A549 (cell line): ENCODE measurements around the gene DMRT1. TPM values are rescaled to one million over a fixed set of nuclear protein-coding genes. Genes with fewer than 3 reads are reported as not detected.

Experiments used
- ATAC-seq, 2 experiments: fragments of 200-7000 bp in 1 of 2; fragments of >200 bp in 1 of 2; cut with Nextera tagmentation in 1 of 2; cut with Tn5 transposase in 1 of 2; 3 replicates each; pipeline versions ENCODE4 v1.8.0 to v1.9.1; 2018 to 2020; ENCODE audit warnings: mild to moderate bottlenecking in 1 of 2, moderate library complexity in 1 of 2
- CTCF ChIA-PET: fragments of 300-600 bp; sonication (Branson Sonifier 250); formaldehyde crosslinking; extraction: SDS; loops from one replicate; lab custom pipeline; 2021; ENCODE audit warnings: antibody characterized with exemption, inconsistent platforms; lab: Yijun Ruan, JAX
- POLR2A ChIA-PET: fragments of 350-600 bp; formaldehyde crosslinking; extraction: SDS; loops from one replicate; lab custom pipeline; 2021; ENCODE audit warnings: antibody characterized with exemption, inconsistent platforms; lab: Yijun Ruan, JAX
- DNase-seq, 2 experiments: peaks; one replicate each; pipeline versions ENCODE4 v3.0.0 to v3.0.0-alpha.2; 2011 to 2016; ENCODE audit warnings: low read depth in 1 of 2, low spot score in 1 of 2
- FAIRE-seq: peaks from 2 replicates; lab custom pipeline; 2011; peaks lifted over from hg19 to GRCh38; lab: Jason Lieb, UNC
- H3K27ac ChIP-seq, 2 experiments: fragments of >200 bp; sonication (Bioruptor Twin); formaldehyde crosslinking; 3 replicates each; pipeline ENCODE4 v1.5.1; 2016 to 2017
- H3K4me1 ChIP-seq: fragments of >200 bp; sonication (Bioruptor Twin); formaldehyde crosslinking; 3 replicates; pipeline ENCODE4 v1.6.1; 2016
- H3K4me2 ChIP-seq: fragments of >200 bp; sonication (Bioruptor Twin); formaldehyde crosslinking; 3 replicates; pipeline ENCODE4 v1.6.1; 2016
- H3K4me3 ChIP-seq: fragments of >200 bp; sonication (Bioruptor Twin); formaldehyde crosslinking; 3 replicates; pipeline ENCODE4 v1.5.1; 2016
- H3K9me3 ChIP-seq: fragments of >200 bp; sonication (Bioruptor Twin); formaldehyde crosslinking; 3 replicates; pipeline ENCODE4 v1.6.1; 2016
- ATOH8 ChIP-seq: fragments of 250-450 bp; sonication (Bioruptor Pico); IDR thresholded peaks from 2 replicates; pipeline ENCODE4 v1.5.0; 2020; ENCODE audit warnings: low read depth, mild to moderate bottlenecking, moderate library complexity
- BHLHE40 ChIP-seq: IDR thresholded peaks from 2 replicates; pipeline ENCODE4 v1.6.1; 2012; ENCODE audit warnings: low read depth, low read length, inconsistent platforms
- CBX8 ChIP-seq: fragments of 200-600 bp; sonication (generic); IDR thresholded peaks from 2 replicates; pipeline ENCODE4 v1.6.1; 2016
- CHD2 ChIP-seq: fragments of 150-350 bp; IDR thresholded peaks from 2 replicates; pipeline ENCODE4 v1.6.1; 2014; ENCODE audit warnings: low read length; ENCODE audit not compliant: partially characterized antibody
- CHD4 ChIP-seq: fragments of 200-600 bp; sonication (generic); IDR thresholded peaks from 2 replicates; pipeline ENCODE4 v1.6.1; 2016; ENCODE audit warnings: antibody characterized with exemption, mild to moderate bottlenecking, borderline replicate concordance
- ELK1 ChIP-seq: fragments of 150-350 bp; IDR thresholded peaks from 2 replicates; pipeline ENCODE4 v1.6.1; 2014; ENCODE audit warnings: low read depth, mild to moderate bottlenecking, low read length
- HDAC2 ChIP-seq: fragments of 200-600 bp; sonication (generic); IDR thresholded peaks from 2 replicates; pipeline ENCODE4 v1.6.1; 2016
- HES2 ChIP-seq: fragments of >200 bp; sonication (Bioruptor Twin); formaldehyde crosslinking; IDR thresholded peaks from 2 replicates; pipeline ENCODE4 v1.6.1; 2016
- HOXB5 ChIP-seq: fragments of 250-450 bp; sonication (Bioruptor Pico); IDR thresholded peaks from 2 replicates; pipeline ENCODE4 v1.5.0; 2020; ENCODE audit warnings: mild to moderate bottlenecking, moderate library complexity
- JUN ChIP-seq, 2 experiments: fragments of >200 bp; sonication (Bioruptor Twin); formaldehyde crosslinking; IDR thresholded peaks; 2 replicates in 1 of 2; 3 replicates in 1 of 2; pipeline ENCODE4 v1.6.1; 2016 to 2017
- JUNB ChIP-seq: fragments of >200 bp; sonication (Bioruptor Twin); formaldehyde crosslinking; IDR thresholded peaks from 2 replicates; pipeline ENCODE4 v1.6.1; 2016
- MAFK ChIP-seq: fragments of 450-650 bp; IDR thresholded peaks from 2 replicates; pipeline ENCODE4 v1.6.1; 2014; ENCODE audit not compliant: partially characterized antibody
- MAX ChIP-seq: IDR thresholded peaks from 2 replicates; pipeline ENCODE4 v1.6.1; 2012
- MAZ ChIP-seq: fragments of 150-350 bp; IDR thresholded peaks from 2 replicates; pipeline ENCODE4 v1.6.1; 2014; ENCODE audit warnings: antibody characterized with exemption, low read depth, low read length, borderline replicate concordance
- MYC ChIP-seq: IDR thresholded peaks from 2 replicates; pipeline ENCODE4 v1.6.1; 2012; ENCODE audit warnings: mild to moderate bottlenecking, inconsistent platforms, low read length, improper control_type of control experiment, borderline replicate concordance
- NR3C1 ChIP-seq: fragments of >200 bp; sonication (Bioruptor Twin); formaldehyde crosslinking; IDR thresholded peaks from 3 replicates; pipeline ENCODE4 v1.6.1; 2017
- PHF8 ChIP-seq: fragments of 200-600 bp; sonication (generic); IDR thresholded peaks from 2 replicates; pipeline ENCODE4 v1.6.1; 2016; ENCODE audit warnings: low read depth, mild to moderate bottlenecking, antibody characterized with exemption, moderate library complexity, borderline replicate concordance
- POLR2A ChIP-seq: IDR thresholded peaks from 2 replicates; pipeline ENCODE4 v1.6.1; 2012; ENCODE audit warnings: mild to moderate bottlenecking, low read length
- RARB ChIP-seq: fragments of 250-450 bp; sonication (Bioruptor Pico); IDR thresholded peaks from 2 replicates; pipeline ENCODE4 v1.8.0; 2021; ENCODE audit warnings: mild to moderate bottlenecking, moderate library complexity
- TFCP2L1 ChIP-seq: fragments of 250-450 bp; sonication (Bioruptor Pico); IDR thresholded peaks from 2 replicates; pipeline ENCODE4 v1.5.0; 2021; ENCODE audit warnings: mild to moderate bottlenecking
- USF2 ChIP-seq: fragments of 450-650 bp; IDR thresholded peaks from 2 replicates; pipeline ENCODE4 v1.6.1; 2014; ENCODE audit warnings: antibody characterized with exemption
- ZC3H11A ChIP-seq: fragments of 450-650 bp; IDR thresholded peaks from 2 replicates; pipeline ENCODE4 v1.6.1; 2014; ENCODE audit warnings: antibody characterized with exemption, mild to moderate bottlenecking
- ZNF302 ChIP-seq: fragments of 250-450 bp; sonication (Bioruptor Pico); IDR thresholded peaks from 2 replicates; pipeline ENCODE4 v1.9.0; 2021; ENCODE audit warnings: inconsistent platforms, mild to moderate bottlenecking, moderate library complexity
- WGBS: methylation state at CpG from one replicate; pipeline ENCODE4 v1.1.6; 2017; ENCODE audit errors: missing lambda C conversion rate; 5-methylcytosine and 5-hydroxymethylcytosine counted together
- polyA plus RNA-seq, 4 experiments: library from polyadenylated mRNA; depleted of rRNA in 3 of 4; stranded (reverse); fragments of >200 nt; fragmentation: RNase III in 1 of 4; extraction: RNeasy Plus Mini Kit Qiagen cat#74134 plus additional on column Dnase treatment in 1 of 4; gene quantifications; 2 replicates in 3 of 4; 3 replicates in 1 of 4; pipeline ENCODE4 v1.2.3, GENCODE V29; 2011 to 2017

Gene DMRT1
- polyA plus RNA-seq, 2 of the 4 experiments (the other 2 are of a cell fraction), result not detected

GRCh38 chr9:849431-849830 is 7.9 kb downstream of the DMRT1 start:
- POLR2A ChIA-PET, result no interaction called here
- 23% methylated on average over 5 of the region's 5 CpGs for WGBS
- CTCF ChIA-PET, result interaction anchor here (0.6 to 1.5 kb wide), 3 partner anchors 45 to 504 kb away, joined by 3 to 5 read pairs (median 3); no protein-coding TSS in a partner anchor

GRCh38 chr9:852539-852938 is 11.0 kb downstream of the DMRT1 start:
- DNase-seq (no peak), ATAC-seq (no peak), FAIRE-seq (no peak)
- TF ChIP-seq MYC (no peak), CHD4 (no peak), POLR2A (no peak), HOXB5 (CRISPR knock-in tag) (no peak), CBX8 (no peak), BHLHE40 (no peak), ATOH8 (CRISPR knock-in tag) (no peak), HDAC2 (no peak), MAZ (no peak), JUN (IDR thresholded peaks at IDR 0.05) (no peak), CHD2 (no peak), TFCP2L1 (CRISPR knock-in tag) (no peak), MAFK (no peak), NR3C1 (no peak), USF2 (no peak), JUNB (no peak)
- ChIA-PET CTCF (no interaction called here), POLR2A (no interaction called here)
- no peaks in the 10 kb centered on the region for H3K4me1 ChIP-seq
- WGBS, result 25% methylated on average over 4 of the region's 4 CpGs
- no peak overlapping the region for H3K4me3 ChIP-seq
- H3K27ac ChIP-seq, result no peak overlapping the region
- no peak overlapping the region for H3K4me2 ChIP-seq
- no peaks in the 10 kb centered on the region for H3K9me3 ChIP-seq

More at GRCh38 chr9:849431-849830, 7.9 kb downstream of the DMRT1 start:
- no peak for TF ChIP-seq HES2
- TF ChIP-seq ATOH8 (CRISPR knock-in tag), result no peak
- no peak for TF ChIP-seq MAFK
- TF ChIP-seq PHF8, result no peak
- no peak for TF ChIP-seq ZNF302
- no peak for TF ChIP-seq ELK1
- Histone ChIP-seq H3K4me1 (no peaks in the 10 kb centered on the region), H3K9me3 (no peaks in the 10 kb centered on the region), H3K27ac (no peak overlapping the region), H3K4me2 (no peak overlapping the region), H3K4me3 (no peak overlapping the region)
- ATAC-seq (no peak), FAIRE-seq (no peak), DNase-seq (no peak)

- no peak for DNase-seq
- TF ChIP-seq ATOH8 (CRISPR knock-in tag) (no peak), HDAC2 (no peak), MAX (no peak), POLR2A (no peak), RARB (CRISPR knock-in tag) (no peak), ZC3H11A (no peak), HOXB5 (CRISPR knock-in tag) (no peak)
- POLR2A ChIA-PET, result no interaction called here
- no peaks in the 10 kb centered on the region for H3K9me3 ChIP-seq
- H3K4me1 ChIP-seq, result no peaks in the 10 kb centered on the region
- WGBS, result 45% methylated on average over 6 of the region's 6 CpGs
- H3K27ac ChIP-seq, result no peak overlapping the region
- FAIRE-seq, result no peak
- CTCF ChIA-PET, result no interaction called here
- no peak overlapping the region for H3K4me2 ChIP-seq
- no peak for ATAC-seq
- no peak overlapping the region for H3K4me3 ChIP-seq
These were observed 17.8 kb downstream of the DMRT1 start for GRCh38 chr9:859251-859650.
